GM12872 (cell line): ENCODE measurements around the gene PHETA1.

Experiments
- CTCF ChIP-seq: IDR thresholded peaks from 3 replicates; pipeline ENCODE4 v1.5.1; 2011; ENCODE audit warnings: low read depth, mild to moderate bottlenecking, low read length, moderate library complexity; ENCODE audit not compliant: insufficient read depth

The PHETA1 gene

GRCh38 chr12:111312708-111313107 lies 56.2 kb downstream of the PHETA1 start:
- TF ChIP-seq CTCF, result no peak

DNA sequence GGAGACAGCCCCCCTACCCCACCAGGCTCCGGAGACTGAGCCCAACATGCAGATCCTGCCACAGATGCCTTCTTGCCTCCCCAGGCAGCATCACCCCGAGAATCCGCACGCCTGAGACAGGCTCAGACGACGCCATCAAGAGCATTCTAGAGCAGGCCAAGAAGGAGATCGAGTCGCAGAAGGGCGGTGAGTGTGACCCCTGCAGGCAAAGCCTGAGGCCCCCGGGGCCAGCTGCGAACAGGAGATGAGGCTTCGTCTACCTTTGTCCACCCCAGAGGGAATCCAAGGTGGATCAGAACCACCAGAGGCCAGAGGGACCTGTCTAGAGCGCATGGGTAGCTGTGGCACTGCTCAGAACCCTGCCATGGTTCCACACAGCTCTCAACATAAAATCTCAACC lies 56.9 kb downstream of the PHETA1 start:
- no peak for TF ChIP-seq CTCF

DNA sequence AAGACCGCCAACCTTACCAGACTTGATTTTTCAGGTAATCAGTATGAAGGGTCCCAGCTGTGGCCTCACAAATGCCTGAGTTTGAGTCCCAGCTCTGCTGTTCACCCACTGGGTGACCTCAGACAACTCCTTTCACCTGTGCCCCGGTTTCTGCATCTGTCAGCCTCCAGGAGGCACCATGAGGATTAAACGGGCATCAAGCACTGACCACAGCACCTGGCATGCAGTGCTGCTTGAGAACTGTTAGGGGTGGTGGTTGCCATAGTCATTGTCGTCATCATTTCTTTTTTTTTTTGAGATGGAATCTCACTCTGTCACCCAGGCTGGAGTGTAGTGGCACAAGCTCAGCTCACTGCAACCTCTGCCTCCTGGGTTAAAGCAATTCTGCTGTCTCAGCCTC lies 57.9 kb downstream of the PHETA1 start:
- TF ChIP-seq CTCF, result no peak
